HG03139 (cell line): ENCODE results near the gene LHPP.

ENCODE experiments used
- ATAC-seq: cut with Tn5 transposase; IDR thresholded peaks from one replicate; pipeline ENCODE4 v1.9.1; 2021; ENCODE audit not compliant: unreplicated experiment

Gene LHPP

GRCh38 chr10:124621637-124622036 lies 160.0 kb downstream of the LHPP start:
- no peak for ATAC-seq

DNA sequence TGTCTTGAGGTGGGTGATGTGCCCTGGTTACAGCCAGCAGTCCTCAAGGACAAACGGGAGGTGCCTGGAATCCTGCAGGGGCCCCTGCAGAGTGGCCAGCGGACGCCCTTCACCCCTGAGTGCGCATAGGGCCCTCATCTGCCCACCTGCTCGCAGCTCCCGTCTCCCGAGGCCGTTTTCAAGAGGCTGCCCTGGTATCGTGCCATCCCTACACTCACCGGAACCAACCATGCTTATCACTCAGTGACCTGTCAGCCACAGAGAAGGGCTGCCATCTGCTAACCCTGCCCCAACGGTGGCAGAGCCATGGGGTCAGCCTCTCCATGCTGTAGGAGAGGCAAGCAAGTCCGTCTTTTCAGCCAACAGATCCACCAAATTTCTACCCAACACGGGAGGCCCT lies 160.5 kb downstream of the LHPP start:
- no peak for ATAC-seq

- ATAC-seq: no peak
Measured at GRCh38 chr10:124622866-124623536, 161.4 kb downstream of the LHPP start.

GRCh38 chr10:124624006-124624405 lies 162.4 kb downstream of the LHPP start:
- ATAC-seq: no peak

DNA sequence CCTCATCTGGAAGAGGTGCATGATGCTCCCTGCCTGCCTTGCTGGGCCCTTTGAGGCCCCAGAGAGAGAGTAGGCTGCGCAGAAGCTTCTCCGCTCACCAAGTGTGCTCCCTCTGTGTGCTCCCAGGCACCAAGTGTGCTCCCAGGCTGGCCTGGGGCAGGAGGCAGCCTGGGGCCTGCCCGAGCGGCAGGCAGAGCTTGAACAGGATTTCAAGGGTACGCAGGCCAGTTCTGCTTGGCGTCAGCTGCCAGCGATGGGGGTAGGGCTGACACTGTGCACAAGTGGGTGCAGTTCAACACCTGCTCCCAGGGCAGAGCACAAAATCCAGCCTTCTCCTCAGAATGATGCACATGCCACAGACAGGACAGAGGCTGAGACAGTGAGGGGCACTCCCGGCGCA lies 162.8 kb downstream of the LHPP start:
- no peak for ATAC-seq

DNA sequence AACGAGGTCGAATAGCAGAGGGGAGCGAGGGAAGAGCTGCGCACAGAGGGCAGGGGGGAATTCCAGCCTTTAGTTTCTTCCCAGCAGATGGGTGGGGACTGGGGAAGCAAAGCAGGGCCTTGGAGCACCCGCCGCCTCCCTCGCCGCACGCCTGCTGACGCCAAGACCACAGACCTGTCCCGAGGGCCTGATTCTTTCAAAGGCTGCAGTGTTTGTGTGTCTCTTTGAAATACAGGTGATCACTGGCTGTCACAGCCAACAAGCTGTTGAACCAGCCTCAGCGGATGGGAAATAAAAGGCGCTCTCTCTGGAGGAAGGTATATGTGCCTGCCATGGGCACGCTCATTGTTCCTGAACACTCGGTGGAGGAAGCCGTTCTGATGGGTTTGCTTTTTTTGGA lies 163.3 kb downstream of the LHPP start:
- no peak for ATAC-seq

DNA sequence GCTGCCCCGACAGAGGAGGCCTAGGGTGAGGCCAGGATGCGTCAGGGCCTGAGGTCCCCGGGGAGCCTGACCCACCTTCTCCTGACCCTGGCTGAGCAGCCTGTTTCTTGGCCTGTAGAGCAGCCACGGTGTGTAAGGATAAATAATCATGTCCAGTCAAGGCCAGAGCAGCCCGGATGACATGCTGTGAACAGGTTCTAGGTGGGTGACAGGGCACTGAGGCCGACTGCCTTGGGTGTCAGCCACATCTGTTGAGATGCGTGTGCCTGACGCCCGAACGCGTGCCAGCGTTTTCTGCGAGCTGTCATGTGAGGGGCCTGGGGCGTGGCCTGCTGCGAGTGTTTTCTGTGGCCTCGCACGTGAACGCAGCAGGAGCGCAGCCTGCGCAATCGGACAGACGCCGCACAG lies 164.2 kb downstream of the LHPP start:
- no peak for ATAC-seq

GRCh38 chr10:124626759-124627380 lies 165.2 kb downstream of the LHPP start:
- ATAC-seq: peak; percentile 69

- ATAC-seq: no peak
Measured at GRCh38 chr10:124627866-124628675, 166.4 kb downstream of the LHPP start.

GRCh38 chr10:124628676-124629021 lies 167.0 kb downstream of the LHPP start:
- ATAC-seq: no peak

GRCh38 chr10:124629415-124629814 lies 167.8 kb downstream of the LHPP start:
- no peak for ATAC-seq

GRCh38 chr10:124629842-124630241 lies 168.2 kb downstream of the LHPP start:
- no peak for ATAC-seq

DNA sequence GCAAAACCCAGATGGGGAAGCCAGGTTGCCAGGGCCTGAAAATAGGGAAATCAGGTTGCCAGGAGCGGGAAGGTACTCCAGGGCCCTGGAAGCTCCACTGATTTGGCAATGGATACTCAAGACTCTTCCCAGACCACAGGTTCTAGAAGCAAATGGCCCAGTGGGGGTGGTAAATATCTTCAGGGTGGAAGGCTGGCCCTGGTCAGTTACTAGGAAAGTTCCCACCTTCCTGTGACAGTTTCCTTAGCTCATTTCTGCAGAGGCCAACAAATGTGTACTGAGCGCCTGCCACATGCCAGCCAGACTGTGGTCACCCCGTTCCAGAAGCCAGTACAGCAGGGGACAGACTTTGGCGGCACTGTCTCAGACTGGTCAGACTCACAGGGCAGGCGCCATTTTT lies 168.9 kb downstream of the LHPP start:
- no peak for ATAC-seq

- ATAC-seq: no peak
Measured at GRCh38 chr10:124632064-124632531, 170.5 kb downstream of the LHPP start.

GRCh38 chr10:124632566-124632965 lies 170.9 kb downstream of the LHPP start:
- ATAC-seq: no peak

DNA sequence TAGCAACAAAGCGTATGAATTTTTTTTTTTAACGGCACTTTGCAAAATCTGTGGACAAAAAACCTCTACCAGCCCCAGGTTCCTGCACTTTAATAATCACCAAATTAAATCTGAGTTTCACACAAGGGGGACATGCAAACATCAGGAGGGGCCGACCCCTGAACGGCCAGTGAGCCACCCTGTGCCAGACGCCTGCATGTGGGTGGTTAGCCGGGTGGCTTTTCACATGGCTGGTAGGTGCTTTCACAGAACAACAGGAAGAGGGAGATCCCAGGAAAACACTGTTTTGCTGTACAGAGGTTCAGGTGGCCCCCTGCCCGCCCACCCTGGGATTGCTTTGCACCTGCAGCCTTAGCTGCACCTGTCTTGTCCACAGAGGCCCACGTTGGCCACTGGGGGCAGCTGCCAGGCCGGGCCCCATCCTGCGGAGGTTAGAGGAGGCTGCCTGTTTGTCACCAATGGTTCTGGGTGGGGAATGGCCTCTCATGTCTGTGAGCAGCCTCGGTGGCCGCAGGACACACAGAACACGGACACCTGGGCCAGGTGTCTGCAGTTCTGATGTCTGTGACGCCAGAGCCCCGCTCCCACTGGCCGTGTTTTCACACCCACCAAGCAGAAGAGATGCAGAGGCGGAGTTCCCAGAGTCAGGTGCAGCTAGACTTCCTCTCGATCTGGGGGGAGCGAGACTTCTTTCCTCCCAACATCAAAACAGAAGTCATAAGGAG lies 174.8 kb downstream of the LHPP start:
- ATAC-seq: no peak

DNA sequence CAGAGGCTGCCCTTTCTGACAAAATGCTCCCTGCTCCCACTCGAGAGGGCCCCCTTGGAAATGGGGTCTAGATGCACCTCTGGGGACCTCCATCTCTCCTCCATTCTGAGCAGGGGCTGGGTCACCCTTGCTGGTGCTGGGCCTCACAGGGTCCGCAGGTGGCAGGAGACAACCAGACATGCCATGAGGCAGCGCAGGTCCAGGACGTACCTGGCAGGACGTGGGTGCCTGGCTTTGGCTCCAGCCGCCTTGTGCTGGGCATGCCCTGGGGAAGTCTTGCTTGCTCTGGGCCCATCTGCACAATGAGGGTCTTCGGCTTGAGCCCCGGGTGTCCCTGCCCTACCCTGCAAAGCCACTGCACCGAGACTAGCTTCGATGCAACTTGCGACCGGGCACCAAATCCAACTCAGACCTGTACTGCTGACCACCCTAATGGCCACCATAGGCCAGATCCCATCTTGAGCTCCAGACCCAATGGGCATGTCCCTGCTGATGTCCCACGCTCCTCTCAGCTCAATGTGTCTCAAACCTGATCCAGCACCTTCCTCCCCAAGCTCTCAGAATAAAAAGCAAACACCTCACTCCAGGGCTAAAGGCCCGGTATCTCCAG lies 175.6 kb downstream of the LHPP start:
- ATAC-seq: no peak

DNA sequence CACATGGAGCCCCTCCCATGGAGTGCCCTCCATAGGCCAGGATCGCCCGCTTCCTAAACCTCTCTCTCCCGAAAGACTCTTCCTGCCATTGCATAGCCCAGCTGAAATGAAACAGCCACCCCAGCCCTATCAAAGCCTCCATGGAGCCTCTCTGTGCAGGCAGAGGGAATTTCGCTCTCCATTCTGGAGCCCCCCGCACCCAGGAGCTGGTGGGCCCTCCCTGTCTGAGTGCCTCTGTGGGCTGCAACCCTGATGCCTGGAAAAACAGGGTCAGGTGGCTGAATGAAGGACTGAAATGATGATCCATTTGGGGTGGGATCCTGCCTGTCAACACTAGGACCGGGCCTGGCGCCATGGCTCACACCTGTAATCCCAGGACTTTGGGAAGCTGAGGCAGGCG lies 176.1 kb downstream of the LHPP start:
- ATAC-seq: no peak

DNA sequence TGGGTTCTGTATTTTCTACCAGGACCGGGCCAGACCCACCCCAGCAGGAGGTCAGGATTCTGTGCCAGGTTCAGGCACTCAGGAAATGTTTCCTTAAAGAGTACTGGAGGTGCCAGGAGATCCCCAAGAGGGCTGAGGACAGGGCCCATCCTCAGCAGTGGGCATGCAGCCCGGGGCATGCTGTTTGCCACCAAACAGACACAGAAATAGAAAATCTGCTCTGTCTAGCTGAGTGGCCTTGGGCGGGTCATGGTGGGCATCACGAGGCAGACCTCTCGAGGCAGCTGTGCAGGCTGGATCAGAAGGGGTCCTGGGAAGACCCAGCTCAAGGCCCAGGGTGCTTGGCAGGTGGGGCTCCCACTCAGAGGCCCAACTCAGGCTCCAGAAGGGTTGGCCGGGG lies 177.6 kb downstream of the LHPP start:
- no peak for ATAC-seq

GRCh38 chr10:124639646-124640045 lies 178.0 kb downstream of the LHPP start:
- ATAC-seq: no peak

GRCh38 chr10:124640056-124640455 lies 178.4 kb downstream of the LHPP start:
- no peak for ATAC-seq
